ENCODE results near the gene TNFRSF1B.

The TNFRSF1B gene

DNA sequence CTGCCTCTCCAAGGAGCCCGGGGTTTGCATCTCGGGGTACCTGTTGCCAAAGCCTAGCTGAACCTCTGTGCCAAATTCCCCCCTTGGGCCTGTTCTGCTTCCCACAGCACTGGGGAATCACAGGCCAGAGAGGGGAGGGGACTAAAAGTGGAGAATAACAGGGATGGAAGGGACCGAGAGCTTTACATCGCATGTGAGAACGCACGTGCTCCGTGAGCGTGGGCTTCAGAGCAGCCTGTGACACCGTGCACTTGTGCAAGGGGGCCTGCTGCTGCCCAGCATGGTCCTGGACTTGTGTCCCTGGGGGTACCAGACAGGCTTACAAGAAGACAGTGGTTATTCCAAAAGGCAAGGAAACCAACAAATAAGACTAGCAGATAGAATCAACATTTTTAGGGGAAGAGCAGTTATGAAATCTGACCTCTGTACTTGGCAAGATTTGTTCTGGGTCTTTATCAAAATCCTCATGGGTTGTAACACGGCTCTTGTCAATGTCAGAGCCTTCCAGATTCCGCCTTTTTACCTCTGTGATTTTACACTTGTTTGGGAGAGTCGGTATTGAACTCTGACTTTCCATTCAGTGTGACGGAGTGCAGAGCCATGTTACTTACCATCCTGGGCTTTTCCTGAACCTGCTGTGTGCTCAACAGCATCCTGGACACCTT lies 36.2 kb upstream of the TNFRSF1B start:
- Histone ChIP-seq H3K9me3 (no peaks in the 10 kb centered on the region), H3K4me1 (ENCODE audit: control insufficient read depth in 1 of 2, insufficient read depth in 1 of 2, low read depth in 1 of 2, low read length in 1 of 2) (peaks cover 40 to 43% of the 10 kb centered on the region in 2 experiments), H3K27ac (peak overlapping the region; percentile 27), H3K27me3 (no peaks in the 10 kb centered on the region), H3K4me3 (ENCODE audit: low read depth in 1 of 2, low read length in 1 of 2) (no peak overlapping the region), H3K36me3 (no peaks in the 10 kb centered on the region)
- TF ChIP-seq, protein P1, sequence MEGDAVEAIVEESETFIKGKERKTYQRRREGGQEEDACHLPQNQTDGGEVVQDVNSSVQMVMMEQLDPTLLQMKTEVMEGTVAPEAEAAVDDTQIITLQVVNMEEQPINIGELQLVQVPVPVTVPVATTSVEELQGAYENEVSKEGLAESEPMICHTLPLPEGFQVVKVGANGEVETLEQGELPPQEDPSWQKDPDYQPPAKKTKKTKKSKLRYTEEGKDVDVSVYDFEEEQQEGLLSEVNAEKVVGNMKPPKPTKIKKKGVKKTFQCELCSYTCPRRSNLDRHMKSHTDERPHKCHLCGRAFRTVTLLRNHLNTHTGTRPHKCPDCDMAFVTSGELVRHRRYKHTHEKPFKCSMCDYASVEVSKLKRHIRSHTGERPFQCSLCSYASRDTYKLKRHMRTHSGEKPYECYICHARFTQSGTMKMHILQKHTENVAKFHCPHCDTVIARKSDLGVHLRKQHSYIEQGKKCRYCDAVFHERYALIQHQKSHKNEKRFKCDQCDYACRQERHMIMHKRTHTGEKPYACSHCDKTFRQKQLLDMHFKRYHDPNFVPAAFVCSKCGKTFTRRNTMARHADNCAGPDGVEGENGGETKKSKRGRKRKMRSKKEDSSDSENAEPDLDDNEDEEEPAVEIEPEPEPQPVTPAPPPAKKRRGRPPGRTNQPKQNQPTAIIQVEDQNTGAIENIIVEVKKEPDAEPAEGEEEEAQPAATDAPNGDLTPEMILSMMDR (IDR thresholded peaks at IDR 0.05) = no peak

DNA sequence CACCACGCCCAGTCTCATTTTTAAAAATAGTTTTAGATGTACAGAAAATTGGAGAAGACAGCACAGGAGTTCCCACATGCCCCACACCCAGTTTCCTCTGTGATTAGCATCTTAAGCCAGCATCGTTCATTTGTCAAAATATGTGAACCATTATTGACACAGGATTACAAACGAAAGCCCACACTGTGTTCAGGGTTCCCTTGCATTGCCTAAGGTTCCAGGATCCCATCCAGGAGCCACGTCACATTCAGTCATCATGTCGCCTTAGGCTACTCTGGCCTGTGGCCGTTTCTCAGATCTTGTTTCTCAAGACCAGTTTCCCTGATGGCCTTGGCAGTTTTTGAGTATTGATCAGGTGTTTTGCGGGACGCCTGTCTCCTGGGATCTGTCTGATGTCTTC lies 34.7 kb upstream of the TNFRSF1B start:
- TF ChIP-seq, protein P1 (IDR thresholded peaks at IDR 0.05) = no peak
- peak overlapping the region; percentile 97 for H3K27ac ChIP-seq

DNA sequence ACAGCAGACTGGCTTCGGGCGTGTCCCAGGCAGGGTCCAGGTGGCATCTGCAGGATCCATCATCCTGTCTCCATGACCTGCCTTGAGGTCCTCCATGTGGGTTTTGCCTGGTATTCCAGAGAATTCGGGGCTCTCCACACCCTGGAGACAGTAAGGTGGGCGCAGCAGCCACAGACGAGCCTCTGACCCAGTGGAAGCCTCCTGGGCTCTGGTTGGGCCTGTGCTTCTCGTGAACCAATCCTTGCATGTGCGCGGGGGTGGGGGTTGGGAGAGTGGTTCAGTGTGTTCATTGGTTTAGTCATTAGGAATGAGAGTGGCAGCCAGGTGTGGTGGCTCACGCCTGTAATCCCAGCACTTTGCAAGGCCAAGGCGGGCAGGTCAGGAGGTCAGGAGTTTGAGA lies 32.1 kb upstream of the TNFRSF1B start:
- H3K4me3 ChIP-seq (ENCODE audit: low read depth in 1 of 2, low read length in 1 of 2) = no peak overlapping the region
- H3K9me3 ChIP-seq = no peaks in the 10 kb centered on the region
- peak overlapping the region; percentile 97 for H3K27ac ChIP-seq
- TF ChIP-seq, protein P1 (IDR thresholded peaks at IDR 0.05) = no peak
- H3K27me3 ChIP-seq = no peaks in the 10 kb centered on the region
- peaks cover 18 to 25% of the 10 kb centered on the region in 2 experiments for H3K4me1 ChIP-seq (ENCODE audit: control insufficient read depth in 1 of 2, insufficient read depth in 1 of 2, low read depth in 1 of 2, low read length in 1 of 2)
- H3K36me3 ChIP-seq = no peaks in the 10 kb centered on the region

More for the DNA sequence above, 34.7 kb upstream of the TNFRSF1B start:
- Histone ChIP-seq H3K4me3 (ENCODE audit: low read depth in 1 of 2, low read length in 1 of 2) (no peak overlapping the region), H3K4me1 (ENCODE audit: control insufficient read depth in 1 of 2, insufficient read depth in 1 of 2, low read depth in 1 of 2, low read length in 1 of 2) (peaks cover 25 to 28% of the 10 kb centered on the region in 2 experiments), H3K27me3 (no peaks in the 10 kb centered on the region), H3K36me3 (no peaks in the 10 kb centered on the region), H3K9me3 (no peaks in the 10 kb centered on the region)

DNA sequence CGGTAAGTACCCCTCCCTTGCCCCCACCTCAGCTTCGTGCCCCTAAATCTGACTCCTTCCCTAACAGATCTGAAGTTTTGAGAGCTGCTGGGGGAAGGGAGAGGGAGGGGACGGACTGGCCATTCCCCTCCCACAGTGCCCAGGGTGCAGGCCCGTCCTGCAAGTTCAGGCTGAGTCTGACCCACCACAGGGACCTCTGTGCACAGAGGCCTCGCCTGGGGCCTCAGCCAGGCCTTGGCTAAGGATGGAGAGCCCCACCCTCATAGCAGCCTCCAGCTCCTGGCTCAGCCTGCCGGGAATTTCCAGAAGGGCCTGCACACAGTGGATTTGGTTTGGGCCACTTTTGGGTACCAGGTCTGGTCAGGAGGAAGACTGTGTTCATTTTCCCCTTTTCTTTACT lies 31.2 kb upstream of the TNFRSF1B start:
- no peak overlapping the region for H3K4me3 ChIP-seq (ENCODE audit: low read depth in 1 of 2, low read length in 1 of 2)
- no peak overlapping the region for H3K27ac ChIP-seq
- H3K36me3 ChIP-seq = no peaks in the 10 kb centered on the region
- peaks cover 27 to 34% of the 10 kb centered on the region in 2 experiments for H3K4me1 ChIP-seq (ENCODE audit: control insufficient read depth in 1 of 2, insufficient read depth in 1 of 2, low read depth in 1 of 2, low read length in 1 of 2)
- H3K9me3 ChIP-seq = no peaks in the 10 kb centered on the region
- no peaks in the 10 kb centered on the region for H3K27me3 ChIP-seq
- TF ChIP-seq, protein P1 (IDR thresholded peaks at IDR 0.05) = no peak

DNA sequence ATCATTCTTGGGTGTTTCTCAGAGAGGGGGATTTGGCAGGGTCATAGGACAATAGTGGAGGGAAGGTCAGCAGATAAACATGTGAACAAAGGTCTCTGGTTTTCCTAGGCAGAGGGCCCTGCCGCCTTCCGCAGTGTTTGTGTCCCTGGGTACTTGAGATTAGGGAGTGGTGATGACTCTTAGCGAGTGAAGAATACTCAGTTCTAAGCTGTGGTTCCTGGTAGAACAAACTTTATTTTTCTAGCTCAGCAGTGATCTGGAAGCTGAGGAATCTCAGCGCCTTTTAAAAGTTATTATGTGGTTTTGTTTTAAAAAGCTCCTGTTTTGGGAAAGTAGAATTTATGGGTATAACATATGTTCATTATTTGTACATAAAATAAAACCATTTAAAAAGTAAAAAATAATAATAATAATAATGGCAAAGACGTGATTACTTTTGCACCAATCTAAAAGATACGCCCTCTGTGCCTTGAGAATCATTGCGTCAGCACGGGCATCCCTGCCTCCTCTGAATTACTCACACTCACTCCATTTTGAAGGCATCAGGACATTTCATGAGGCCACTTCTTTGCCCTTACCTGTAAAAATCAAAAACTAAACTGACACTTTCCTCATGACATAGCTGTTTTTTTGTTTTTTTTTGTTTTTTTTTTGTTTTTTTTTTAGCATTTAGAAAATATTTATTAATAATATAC lies 29.7 kb upstream of the TNFRSF1B start:
- TF ChIP-seq, protein P1 (IDR thresholded peaks at IDR 0.05) = no peak
- Histone ChIP-seq H3K4me3 (ENCODE audit: low read depth in 1 of 2, low read length in 1 of 2) (no peak overlapping the region), H3K27me3 (no peaks in the 10 kb centered on the region), H3K36me3 (no peaks in the 10 kb centered on the region), H3K4me1 (ENCODE audit: control insufficient read depth in 1 of 2, insufficient read depth in 1 of 2, low read depth in 1 of 2, low read length in 1 of 2) (peaks cover 40 to 42% of the 10 kb centered on the region in 2 experiments), H3K27ac (no peak overlapping the region), H3K9me3 (no peaks in the 10 kb centered on the region)

All from neutrophil (primary cell).